ENCODE data around the gene CACNA2D2.
"Not testable (repeated sequence)": the region's sequence is repeated elsewhere in the genome, so short reads cannot be mapped to it uniquely, and the experiment has no call there.

The CACNA2D2 gene

DNA sequence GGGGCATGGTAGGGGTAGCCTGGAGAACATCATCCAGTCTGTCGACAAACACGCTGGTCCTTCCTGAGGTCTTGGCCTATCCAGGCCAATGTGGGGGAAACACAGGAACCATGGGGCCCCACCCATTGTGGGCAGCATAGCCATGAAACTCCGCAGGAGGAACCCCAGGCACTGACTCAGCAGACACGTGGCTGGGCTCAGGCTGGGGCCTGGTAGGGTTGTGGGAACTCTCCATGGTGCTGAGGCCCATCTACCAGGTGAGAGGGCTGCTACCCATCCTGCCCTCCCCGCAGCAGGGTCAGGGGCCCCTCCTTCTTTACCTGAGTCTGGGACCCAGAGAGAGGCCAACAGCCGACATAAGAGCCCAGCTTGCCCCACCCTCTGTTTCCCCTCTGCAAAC is 22.6 kb upstream of the CACNA2D2 start:
- DNase-seq, result no peak

DNA sequence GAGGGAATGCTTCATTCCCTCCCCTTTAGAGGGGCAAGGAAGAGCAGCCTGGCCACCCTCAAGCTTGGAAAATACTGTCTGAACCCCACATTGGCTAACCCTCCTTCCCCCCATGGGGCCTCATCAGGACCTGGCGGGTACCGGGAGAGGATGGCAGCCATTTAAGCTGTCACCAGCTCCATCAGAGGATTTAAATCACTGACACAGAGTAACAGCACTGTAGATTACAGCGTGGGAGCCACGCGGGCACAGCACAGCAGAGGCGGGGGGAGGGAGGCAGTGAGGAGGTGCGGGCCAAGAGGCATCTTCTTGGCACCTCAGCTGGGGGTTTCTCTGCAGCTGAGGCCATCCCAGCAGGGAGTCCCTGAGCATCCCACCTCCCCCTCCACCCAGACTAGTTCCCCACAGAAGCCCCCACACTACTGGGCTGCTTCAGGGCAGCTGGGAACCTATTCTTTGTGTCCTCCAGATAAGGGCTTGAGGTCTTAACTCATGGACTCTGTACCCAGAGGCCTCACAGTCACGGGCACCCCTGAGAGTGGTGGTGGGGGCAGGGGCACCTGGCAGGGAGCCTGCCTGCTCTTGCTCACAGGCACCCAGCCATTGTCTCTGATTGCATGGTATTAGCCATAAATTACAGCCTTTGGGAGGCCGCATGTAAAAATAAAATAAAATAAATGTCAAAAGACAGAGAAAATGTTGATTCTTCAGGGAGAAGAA is 21.9 kb upstream of the CACNA2D2 start:
- peak; percentile 54 for DNase-seq

DNA sequence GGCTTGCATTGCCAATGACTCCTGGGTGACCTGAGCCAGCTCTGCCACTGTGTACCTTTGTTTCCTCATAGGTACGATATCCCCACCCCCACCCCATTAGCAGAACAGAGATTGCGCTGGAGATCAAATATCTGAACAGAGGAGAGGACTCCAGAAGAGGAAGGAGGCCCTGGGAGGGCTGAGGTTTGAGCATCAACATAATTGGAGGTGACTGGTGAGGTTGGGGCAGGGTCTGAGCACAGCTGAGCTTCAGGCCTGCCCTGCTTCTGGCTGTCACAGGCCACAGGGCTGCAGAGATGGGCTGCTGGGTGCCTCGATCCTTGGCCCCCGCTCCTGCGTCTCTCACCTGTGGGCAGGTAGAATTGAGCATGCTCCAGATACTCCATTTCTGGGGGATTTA is 21.3 kb upstream of the CACNA2D2 start:
- no peak for DNase-seq

DNA sequence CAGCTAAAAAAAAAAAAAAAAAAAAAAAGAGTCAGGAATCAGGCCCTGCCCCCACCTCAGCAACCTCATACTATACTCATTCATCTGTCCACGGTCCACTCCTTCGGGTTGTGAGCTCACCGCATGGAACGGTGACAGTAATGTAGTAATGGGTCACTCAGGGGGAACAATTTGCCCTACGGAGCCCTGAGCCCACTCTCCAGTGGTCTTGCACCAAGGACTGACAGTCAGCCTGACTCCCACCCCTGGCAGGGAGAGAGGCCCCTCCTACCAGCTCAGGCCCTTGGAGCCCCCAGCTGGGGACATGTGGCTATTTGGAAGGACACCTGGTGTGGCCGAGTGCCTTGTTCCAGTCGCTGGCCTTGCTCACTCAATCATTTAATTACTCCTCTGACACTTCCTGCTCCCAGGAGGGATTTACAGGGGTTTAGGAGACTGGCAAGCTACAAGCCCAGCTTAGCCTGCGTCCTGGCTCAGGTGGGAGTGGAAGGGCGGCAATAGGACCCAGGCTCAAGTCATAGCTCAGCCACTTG is 19.9 kb upstream of the CACNA2D2 start:
- DNase-seq, result no peak

DNA sequence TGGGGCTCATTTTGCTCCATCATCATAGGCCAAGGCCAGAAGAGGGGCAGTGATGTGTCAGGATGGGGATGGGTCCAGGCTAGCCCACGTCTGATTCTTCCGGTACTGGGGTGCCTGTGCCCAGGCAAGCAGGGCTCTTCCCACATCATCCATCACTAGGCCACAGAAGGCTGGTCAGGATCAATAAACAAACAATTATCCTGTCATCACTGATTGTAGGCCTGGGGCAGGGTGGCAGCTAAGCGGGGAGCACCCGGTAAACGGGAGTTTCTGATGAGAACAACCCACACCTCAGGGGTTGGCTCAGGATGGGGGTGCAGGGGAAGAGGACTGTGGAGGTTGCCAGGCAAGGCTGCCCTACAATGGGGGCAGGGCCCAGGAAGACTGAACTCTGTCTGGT is 18.1 kb upstream of the CACNA2D2 start:
- no peak for DNase-seq

DNA sequence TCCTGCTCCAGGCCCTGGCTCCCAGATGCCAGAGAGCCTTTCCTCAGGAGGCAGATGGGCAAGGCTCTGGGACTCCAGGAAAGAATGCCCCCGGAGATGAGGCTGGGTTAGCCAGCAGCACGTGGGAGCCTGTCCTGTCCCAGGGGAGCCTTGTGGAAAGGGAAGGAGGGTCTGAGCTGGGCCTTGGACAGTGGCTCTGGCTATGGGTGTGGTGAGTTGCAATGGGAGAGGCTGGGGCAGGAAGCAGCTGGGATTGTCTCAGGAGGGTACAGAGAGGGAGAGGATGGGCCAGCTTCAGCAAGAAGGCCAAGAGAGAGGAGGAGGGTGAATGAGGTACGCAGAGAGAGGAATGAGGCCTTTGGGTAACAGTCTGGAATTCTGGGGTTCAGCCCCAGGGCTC is 17.4 kb upstream of the CACNA2D2 start:
- no peak for DNase-seq

DNA sequence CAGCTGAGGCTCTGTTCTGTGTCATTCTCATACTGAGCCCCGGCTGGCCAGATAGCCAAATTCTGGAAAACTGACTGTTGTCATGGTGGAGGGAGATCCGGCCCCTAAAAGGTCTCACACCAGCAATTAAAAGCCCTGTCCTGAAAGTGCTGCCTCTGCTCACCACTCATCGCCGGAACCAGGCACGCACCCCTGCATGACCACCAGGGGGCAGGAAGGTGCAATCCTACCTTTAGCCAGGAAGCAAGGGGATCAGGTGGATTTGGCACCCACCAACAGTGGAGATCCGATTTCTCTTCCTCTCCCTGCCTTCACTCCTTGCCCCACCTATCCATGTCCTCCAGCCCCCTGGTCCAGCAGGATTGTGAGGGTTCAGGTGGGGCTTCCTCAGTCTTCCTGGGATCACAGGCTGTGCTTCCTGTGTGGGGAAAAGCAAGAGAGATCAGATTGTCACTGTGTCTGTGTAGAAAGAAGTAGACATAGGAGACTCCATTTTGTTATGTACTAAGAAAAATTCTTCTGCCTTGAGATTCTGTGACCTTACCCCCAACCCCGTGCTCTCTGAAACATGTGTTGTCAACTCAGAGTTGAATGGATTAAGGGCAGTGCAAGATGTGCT is 16.1 kb upstream of the CACNA2D2 start:
- peak; percentile 9 for DNase-seq

DNA sequence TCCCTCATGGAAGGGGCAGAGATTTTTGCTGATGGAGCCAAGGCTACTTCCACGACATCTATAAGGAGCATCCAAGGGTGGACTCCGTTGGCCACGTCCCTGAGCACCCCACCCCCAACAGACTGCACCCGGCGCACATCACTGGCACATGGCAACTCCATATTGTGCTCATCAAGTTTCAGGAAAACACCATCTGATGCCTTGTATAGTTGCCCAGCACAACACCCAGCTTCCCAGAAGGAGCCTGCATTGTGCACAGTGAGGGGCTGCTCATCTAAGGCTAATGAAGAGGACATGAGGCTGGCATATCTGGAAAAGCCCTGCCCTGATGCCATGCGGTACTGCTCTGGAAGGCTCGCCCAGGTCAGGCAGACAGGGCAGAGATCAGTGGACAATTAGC is 15.0 kb upstream of the CACNA2D2 start:
- no peak for DNase-seq

DNA sequence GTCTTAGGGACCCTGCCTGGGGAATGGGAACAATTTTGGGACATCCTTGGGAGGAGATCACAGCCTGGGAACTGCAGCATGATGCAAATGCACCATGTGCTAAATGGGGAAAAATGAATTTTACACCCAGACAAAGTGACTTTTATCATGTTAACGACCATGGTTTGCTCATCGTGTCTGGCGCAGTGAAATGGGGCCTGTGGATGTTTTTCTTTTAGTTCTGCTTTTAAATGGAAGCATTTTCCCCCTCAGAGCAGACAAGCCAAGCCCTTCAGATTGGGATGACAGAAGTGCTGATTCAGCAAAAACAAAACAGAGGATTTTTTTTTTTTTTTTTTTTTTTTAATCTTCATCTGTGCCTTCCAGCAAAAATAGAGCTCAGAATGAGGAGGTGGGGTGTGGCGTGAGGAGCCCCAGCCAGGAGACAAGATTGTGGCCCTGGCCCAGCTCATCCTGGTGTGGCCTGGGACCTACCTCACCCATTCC is 14.3 kb upstream of the CACNA2D2 start:
- no peak for DNase-seq

DNA sequence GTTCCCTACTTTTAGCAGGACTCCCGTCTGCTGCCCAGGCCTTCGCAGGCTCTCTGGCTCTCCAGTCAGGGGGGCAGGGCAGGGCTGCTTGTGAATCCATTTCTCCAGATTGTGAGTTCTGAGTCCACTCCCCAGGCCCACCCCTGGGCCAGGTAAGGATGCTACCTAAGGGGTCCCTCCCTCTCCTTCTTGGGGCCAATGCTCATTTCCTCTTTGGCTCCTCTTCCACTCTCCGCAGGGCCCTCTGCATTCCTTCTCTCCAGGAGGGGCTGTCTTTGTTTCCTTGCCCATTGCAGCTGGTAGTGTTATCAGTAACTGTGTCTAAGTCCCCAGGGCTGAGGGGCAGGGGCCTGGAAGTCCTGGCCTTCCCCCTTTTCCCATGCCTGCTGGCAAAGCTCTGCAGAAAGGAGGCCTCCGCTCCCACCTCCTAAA is 13.0 kb upstream of the CACNA2D2 start:
- no peak for DNase-seq

DNA sequence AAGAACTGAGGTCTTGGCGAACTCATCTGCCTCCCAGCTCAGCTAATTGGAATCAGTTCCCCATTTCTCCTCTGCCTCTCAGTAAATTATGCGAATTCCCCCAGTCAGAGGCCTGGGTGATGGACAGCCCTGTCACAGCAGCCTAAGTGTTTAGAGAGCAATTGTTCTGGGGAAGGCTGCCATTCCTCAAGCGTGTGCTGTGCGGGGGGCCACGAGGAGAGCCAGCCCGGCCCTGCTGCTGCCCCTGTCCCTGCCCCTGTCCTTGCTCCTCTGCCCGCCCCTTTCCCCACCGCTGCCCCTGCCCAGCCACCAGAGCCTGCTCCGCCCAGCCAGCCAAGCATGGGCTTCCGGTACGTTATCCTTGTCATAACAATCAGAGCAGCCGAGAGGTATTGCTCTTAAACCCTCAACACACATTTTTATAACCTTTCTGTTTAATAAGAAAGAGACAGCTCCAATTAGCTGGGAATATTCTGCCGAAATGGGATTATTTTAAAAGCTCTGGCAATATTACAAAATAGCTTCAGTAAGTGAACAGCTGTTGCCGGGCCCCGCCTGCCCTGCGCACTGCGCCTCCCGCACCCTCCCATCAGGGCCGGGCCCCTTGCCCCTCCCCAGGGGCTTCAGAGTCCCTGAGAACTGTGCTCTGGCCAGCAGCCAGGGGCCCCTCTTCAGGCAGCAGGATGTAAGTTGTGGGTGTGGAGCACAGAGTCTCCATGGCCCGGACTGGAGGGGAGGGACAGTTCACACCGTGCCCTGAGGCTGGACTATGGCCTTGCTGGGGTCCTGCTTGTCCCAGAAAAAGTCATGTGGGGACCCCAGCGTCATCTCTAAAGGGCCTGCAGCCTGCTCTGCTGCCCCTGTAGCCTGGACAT is 12.4 kb upstream of the CACNA2D2 start:
- peak; percentile 74 for DNase-seq

DNA sequence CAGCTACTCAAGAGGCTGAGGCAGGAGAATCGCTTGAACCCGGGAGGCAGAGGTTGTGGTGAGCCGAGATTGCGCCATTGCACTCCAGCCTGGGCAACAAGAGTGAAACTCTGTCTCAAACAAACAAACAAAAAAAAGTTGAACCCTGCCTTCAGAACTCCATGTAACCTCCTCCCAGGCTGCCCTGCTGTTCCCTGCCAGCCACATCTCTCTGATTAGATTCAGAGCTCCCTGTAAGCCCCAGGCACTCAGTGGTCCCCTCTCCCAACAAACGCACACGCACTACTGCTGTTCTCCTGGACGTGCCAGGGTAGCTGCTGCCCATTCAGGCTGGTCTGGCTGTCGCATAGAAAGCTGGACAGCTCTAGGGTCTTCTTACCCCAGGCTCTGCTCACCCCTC is 9.5 kb upstream of the CACNA2D2 start:
- DNase-seq, result not testable (repeated sequence)

DNA sequence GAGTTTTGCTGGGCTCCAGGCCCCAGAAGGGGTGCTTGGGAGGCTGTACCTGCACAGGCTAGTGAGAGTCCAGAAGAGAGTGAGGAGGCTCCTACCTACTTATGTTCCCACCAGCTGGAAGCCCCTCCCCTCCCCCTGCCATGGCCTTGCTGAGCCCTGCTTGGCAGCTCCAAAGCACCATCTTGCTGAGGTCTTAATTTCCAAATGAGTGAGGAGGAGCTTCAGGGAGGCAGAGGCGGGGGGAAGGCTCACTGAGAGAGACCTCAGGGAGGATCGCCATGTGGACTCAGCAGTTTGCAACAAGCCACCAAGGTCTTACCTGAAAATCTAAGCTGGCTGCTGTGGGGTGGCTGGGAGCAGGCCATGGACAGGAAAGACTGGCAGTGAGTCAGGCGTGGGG is 8.7 kb upstream of the CACNA2D2 start:
- DNase-seq, result no peak

DNA sequence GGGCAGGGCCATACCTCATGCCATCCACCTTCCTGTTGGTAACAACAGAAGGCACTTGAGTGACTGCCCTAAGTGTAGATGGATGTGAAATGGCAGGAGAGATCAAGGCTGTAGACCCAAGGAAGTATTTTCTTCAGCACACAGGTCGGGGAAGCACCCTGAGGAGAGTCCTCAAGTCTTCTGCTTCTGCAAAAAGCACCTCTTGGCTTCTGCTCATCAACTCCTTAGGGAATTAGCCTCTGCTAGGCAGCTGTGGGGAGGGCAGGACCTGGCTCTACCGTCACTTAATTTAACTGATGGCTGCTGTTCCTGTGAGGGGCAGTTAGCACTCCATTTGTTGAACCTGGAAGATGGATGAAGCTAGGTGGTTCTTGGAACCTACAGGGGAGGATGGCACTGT is 6.9 kb upstream of the CACNA2D2 start:
- DNase-seq, result no peak

DNA sequence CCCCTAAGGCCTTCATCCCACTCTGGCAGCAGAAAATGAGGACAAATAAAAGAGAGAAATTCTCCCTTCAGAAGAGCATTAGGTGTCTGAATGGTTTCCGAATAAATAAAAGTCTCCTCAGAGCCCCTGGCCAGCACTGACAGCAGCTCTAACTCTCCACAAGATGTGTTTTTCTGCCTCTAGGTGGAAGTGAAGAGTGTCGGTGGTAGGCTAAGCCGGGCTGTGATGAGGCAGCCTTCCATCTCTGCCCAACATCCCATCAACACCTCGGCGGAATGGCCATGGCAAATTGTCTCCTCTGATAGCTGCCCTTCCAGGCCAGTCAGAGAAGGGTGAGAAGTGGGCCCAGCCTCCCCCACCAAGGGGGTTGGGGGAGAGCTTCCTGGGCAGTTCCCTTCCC is 6.3 kb upstream of the CACNA2D2 start:
- DNase-seq, result no peak

DNA sequence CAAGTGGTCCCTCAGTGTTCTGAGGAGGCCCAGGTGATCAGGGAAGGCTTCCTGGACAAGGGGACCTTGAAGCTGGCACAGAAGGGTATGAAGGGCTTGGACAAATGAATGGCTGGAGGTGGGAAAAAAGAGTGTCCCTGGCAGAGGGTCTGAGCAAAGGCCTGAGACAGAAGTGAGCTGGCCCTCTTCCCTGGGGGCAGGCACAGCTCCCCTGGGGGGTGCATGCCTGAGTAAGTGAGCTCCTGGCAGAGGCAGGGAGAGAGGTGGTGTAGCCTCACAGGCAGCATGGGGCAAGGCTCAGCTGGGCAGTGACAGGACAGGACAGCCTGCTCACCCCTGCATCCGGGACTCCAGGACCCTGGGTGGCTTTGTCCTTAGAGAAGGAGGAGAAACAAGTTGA is 5.4 kb upstream of the CACNA2D2 start:
- no peak for DNase-seq

DNA sequence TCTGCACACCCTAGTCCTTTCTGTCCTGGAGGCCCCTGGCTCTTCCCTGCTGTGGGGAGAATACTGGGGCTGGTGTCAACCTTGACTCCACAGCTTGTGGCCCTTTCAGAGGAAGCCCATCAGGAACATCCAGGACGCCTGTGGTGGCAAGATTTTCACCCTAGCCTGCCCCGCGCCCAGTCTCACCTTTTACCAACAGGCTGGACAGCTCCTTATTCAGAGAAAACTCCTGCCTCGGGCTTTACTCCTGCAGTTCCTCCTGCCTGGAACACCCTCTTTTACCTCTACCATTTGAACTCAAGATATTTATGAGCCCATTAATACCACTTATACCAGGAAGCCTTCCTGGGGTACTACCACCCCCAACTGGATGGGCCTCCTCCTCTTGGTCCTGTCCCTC is 2.7 kb upstream of the CACNA2D2 start:
- DNase-seq, result no peak

DNA sequence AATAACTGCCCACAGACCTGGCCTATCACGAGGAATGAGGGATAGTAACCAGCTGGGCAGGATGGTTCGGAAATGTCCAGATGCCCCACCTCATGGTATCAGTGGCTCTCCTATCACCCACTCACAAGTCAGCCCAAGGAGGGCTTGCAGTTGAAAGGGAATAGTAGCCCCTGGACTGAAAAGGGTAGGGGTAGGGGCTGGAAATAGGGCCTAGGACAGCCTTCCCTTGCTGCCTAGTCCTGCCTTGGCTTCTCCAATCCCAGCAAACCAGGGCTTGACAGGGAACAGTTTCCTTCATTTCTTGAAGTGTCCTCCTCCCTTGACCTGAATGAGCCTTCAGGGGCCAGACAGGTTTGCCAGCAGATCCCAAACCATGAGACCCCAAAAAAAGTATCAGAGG is 1.2 kb upstream of the CACNA2D2 start:
- no peak for DNase-seq

DNA sequence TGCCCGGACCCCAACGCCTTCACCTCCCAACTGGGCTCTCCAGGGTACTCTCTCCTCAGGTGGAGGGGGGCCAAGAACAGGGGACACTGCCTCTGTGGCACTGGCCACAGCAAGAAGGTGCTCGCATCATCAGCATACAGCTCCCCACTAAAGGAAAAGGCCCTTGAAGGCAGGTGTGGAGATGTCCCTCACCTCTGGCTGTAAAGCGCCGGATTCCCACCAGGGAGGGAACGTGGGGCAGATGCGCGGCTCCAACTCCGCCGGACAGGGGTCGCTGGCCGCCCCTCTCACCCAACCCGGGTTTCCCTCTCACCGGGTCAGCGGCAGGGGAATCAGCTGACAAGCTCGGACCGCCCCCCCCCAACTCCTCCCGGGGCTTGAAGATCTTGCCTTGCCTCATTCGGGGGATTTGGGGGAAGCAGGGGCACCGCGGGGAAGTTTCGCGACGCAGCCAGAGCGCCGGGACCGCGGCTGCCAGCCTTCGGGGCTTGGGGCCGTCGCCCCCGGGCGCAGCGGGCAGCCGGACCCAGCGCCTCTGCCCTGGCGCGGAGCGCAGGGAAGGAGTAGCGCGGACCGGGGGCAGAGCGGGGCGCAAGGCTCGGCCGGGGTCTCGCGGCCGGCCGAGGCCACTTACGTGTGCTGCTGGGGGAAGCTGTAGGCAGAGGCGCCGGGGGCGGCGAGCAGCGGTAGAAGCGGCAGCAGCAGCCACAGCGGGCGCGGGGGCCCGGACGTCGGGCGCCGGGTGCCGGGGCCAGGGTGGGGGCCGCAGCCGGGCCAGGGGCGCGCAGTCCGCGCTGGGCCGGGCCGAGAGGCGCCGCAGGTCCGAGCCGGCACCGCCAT is 630 bp downstream of the CACNA2D2 start:
- DNase-seq, result no peak

DNA sequence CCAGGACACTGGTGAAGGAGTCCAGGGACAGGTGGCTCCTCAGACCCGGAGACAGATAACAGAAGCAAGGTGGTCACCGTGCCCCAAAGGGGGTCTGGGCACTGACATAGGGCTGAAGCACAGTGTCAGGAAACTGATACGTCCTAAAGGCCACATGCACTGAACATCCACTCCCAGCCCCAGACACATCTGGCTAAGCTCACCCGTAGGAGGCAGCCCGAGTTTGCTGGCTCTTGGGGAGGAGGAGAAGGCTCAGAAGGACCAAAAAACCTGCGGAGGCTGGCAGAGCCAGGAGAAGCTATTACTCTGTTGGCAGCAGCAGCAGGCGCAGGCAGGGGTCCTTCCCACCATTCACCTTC is 1.2 kb downstream of the CACNA2D2 start:
- DNase-seq, result no peak

DNA sequence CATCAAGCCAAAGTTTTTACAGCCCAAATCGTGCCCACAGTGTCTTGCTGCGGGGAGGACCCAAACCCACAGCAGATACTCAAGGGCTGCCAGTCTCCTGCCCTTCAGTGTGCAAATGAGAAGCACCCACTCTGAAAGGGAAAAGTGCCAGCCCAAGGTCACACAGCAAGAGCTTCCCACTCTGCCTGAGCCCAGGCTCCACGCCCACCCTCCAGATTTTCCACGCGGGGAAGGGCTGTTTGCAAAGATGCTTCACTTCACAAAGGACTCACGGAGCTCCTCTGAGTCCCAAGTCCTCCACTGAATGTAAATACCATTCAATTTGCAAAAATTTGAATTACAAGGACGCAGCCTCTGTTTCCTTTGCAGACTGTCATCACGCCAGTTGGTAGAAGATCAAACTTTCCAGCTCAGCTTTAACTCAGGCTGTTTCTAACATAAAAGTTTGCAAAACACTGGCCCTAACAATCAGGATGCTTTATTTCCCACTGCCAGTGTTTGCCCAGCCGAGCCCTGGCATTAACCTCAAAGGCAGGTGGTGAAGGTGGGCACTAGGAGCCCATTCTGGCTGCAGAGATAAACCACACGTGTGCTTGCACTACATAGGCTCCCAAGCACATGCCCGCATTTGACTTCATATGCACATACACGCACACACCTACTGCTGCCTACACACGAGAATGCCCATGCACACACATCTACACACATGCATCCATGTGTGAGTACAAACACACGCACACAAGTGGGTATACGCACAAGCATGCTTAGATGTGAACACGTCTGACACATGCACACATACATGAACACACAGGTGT is 7.6 kb downstream of the CACNA2D2 start:
- no peak for DNase-seq

DNA sequence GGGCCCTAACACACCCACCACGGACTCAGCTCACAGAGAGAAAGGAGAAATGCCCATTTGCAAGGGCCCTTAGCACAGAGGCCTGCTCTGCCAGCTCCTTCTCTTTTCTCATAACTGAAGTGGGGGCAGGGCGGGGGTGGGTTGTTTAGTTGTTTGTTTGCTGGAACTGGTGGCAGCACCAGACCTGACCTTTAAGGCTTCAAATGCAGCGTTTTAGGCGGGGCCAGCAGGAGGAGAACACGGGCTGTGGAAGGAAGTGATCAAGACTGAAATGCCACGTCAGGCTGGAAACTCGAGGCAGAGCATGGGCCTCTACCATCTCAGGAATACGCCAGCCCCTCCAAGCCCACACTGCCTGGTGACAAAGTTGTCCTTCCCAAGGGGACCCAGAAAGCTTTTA is 9.3 kb downstream of the CACNA2D2 start:
- DNase-seq, result no peak

Data from NCI-H2227 treated with DMSO at 0.1 percent for 48 hours (cell line).